GM12801 (cell line): ENCODE results near the gene CPEB2.

Experiments
- TF ChIP-seq, protein P1 (sequence below): IDR thresholded peaks from one replicate; pipeline ENCODE4 v1.5.1; 2011; ENCODE audit warnings: control low read depth; ENCODE audit not compliant: insufficient read length; ENCODE audit errors: extremely low read depth

CPEB2 gene

GRCh38 chr4:15037923-15038541 is 35.8 kb downstream of the CPEB2 start:
- TF ChIP-seq, protein P1, sequence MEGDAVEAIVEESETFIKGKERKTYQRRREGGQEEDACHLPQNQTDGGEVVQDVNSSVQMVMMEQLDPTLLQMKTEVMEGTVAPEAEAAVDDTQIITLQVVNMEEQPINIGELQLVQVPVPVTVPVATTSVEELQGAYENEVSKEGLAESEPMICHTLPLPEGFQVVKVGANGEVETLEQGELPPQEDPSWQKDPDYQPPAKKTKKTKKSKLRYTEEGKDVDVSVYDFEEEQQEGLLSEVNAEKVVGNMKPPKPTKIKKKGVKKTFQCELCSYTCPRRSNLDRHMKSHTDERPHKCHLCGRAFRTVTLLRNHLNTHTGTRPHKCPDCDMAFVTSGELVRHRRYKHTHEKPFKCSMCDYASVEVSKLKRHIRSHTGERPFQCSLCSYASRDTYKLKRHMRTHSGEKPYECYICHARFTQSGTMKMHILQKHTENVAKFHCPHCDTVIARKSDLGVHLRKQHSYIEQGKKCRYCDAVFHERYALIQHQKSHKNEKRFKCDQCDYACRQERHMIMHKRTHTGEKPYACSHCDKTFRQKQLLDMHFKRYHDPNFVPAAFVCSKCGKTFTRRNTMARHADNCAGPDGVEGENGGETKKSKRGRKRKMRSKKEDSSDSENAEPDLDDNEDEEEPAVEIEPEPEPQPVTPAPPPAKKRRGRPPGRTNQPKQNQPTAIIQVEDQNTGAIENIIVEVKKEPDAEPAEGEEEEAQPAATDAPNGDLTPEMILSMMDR = no peak

GRCh38 chr4:15040916-15041463 is 38.7 kb downstream of the CPEB2 start:
- TF ChIP-seq, protein P1 = no peak

DNA sequence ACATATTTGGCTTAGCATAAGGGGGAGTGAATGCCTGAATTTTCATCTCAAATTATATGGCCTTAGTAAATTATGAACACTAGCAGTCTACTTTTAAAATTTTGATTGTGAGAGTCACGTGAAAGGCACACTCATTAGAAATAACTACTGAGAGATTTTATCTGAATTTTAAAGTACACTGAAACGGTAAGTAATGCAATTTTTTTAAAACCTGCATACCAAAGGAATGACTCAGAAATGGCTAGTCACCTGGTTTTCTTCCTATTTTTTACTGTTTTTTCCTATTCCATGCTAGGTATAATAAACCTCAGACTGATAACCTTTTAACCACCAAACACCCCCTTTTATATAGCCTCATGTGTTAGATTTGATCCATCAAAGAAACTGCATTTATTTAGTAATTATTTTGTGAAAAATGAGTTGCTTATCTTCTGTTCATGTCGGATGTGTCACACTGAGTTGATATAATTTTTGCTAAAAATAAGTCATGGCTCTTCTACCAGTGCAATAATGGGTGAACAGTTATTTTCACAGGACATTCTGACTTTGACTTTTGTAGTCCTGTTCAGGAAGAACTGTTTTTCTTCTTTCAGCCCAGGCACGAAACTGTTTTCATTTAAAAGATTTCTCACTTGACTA is 40.4 kb downstream of the CPEB2 start:
- TF ChIP-seq, protein P1 = no peak

- TF ChIP-seq, protein P1 = no peak
Observed at GRCh38 chr4:15043226-15043625, 40.9 kb downstream of the CPEB2 start.

GRCh38 chr4:15043922-15044321 is 41.6 kb downstream of the CPEB2 start:
- TF ChIP-seq, protein P1 = no peak

DNA sequence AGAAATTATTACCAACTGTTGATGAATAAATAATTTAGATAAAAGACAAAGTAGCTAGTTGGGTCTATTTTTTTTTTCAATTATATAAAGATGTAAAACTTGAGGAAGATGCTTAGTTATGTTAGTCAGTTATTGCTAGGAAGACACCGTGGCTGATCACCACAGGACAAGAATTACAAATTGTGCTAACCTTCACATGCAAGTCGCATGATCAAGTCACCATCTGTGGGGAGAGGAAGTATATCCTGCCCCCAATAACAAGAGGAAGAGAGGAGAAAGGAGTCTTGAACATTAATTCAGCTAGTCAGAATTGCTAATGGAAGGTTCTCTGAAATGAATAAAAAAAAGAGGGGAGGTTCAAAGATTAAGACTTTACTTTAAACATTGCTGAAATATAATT is 52.3 kb downstream of the CPEB2 start:
- TF ChIP-seq, protein P1 = no peak

DNA sequence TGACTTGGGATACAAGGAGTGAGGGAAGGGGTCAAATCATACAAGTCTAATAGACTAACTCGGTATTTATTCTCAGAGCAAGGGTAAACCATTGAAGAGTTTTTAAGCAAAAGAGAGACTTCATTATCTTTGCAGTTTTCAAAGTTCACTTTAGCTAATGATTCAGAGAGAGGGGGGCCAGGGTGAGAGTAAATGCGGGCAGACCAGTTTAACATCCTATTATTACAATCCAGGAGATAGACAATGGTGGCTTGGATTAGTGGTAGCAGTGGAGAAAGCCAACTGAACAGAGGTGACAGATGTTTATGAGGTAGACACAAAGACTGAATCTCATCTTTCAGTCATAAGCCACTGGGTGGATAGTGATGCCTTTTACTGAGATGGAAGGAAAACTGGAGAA is 57.9 kb downstream of the CPEB2 start:
- TF ChIP-seq, protein P1 = no peak
